Thyroid gland (tissue), 4 donors: ENCODE measurements around the gene DPF3. TPM values are rescaled to one million over a fixed set of nuclear protein-coding genes. Genes with fewer than 3 reads are reported as not detected.

Experiments
- DNase-seq, 2 donors: peaks; one replicate each; pipeline ENCODE4 v3.0.0-alpha.2; 2019
- H3K27ac ChIP-seq, 3 donors: fragments of 200-600 bp; sonication (generic); 1 replicate in 2 of 3; 2 replicates in 1 of 3; pipeline ENCODE4 v1.5.1; 2016 to 2019; ENCODE audit warnings: mild to moderate bottlenecking in 1 of 3, moderate library complexity in 1 of 3
- H3K27me3 ChIP-seq: fragments of 200-600 bp; sonication (generic); one replicate; pipeline ENCODE4 v1.5.1; 2019
- H3K36me3 ChIP-seq, 2 donors: fragments of 200-600 bp; sonication (generic); one replicate each; pipeline ENCODE4 v1.5.1; 2016 to 2019
- H3K4me1 ChIP-seq, 2 donors: fragments of 200-600 bp; sonication (generic); one replicate each; pipeline ENCODE4 v1.5.1; 2017 to 2019
- H3K4me3 ChIP-seq, 3 donors: fragments of 200-600 bp; sonication (generic); replicated peaks in 1 of 3; 1 replicate in 2 of 3; 2 replicates in 1 of 3; pipeline ENCODE4 v1.5.1; 2016; ENCODE audit warnings: mild to moderate bottlenecking in 1 of 3
- H3K9me3 ChIP-seq: fragments of 200-600 bp; sonication (generic); one replicate; pipeline ENCODE4 v1.5.1; 2017
- CTCF ChIP-seq, 6 experiments: fragments of 200-600 bp in 3 of 6; fragments of 450-650 bp in 3 of 6; sonication (generic) in 3 of 6; IDR thresholded peaks; one replicate each; pipeline ENCODE4 v1.5.1; 2016 to 2019; ENCODE audit warnings: antibody characterized with exemption in 6 of 6, mild to moderate bottlenecking in 2 of 6, inconsistent platforms in 1 of 6, moderate library complexity in 1 of 6
- POLR2A ChIP-seq, 2 donors: fragments of 450-650 bp; IDR thresholded peaks; one replicate each; pipeline ENCODE4 v1.6.1; 2017; ENCODE audit warnings: antibody characterized with exemption in 2 of 2, mild to moderate bottlenecking in 2 of 2, moderate library complexity in 1 of 2
- WGBS, 2 donors: methylation state at CpG; one replicate each; pipeline ENCODE4 v1.1.5; 2017; 5-methylcytosine and 5-hydroxymethylcytosine counted together
- intact Hi-C: fragments of 100-400 bp; cut with DNase I; formaldehyde crosslinking; loops from one replicate; pipeline ENCODE4 v1.15.1; 2023
- total RNA-seq, 4 donors: library from RNA; depleted of rRNA; stranded (reverse); fragments of >200 nt; gene quantifications; one replicate each; pipeline ENCODE4 v1.2.3, GENCODE V29; 2016

DPF3 gene
- total RNA-seq, 4 donors from 2014 or later = 0.27 to 3.3 (median 1.3) TPM

- Histone ChIP-seq H3K36me3 (peaks cover under 1 to 1% of the 10 kb centered on the region in 2 donors), H3K27ac (no peak overlapping the region), H3K9me3 (no peaks in the 10 kb centered on the region), H3K27me3 (no peaks in the 10 kb centered on the region), H3K4me1 (peaks cover 0 to under 1% of the 10 kb centered on the region in 2 donors), H3K4me3 (no peak overlapping the region)
- intact Hi-C loops = no loop called here
- no peak for DNase-seq
- TF ChIP-seq CTCF (IDR thresholded peaks at IDR 0.05) (no peak), POLR2A (IDR thresholded peaks at IDR 0.05) (no peak)
- WGBS, 2 donors = 86 to 91% methylated on average over 7 of the region's 7 CpGs
Measured at GRCh38 chr14:72932893-72933292, 39.0 kb upstream of the DPF3 start.

- TF ChIP-seq CTCF (IDR thresholded peaks at IDR 0.05) (no peak), POLR2A (IDR thresholded peaks at IDR 0.05) (no peak)
- intact Hi-C loops = no loop called here
- Histone ChIP-seq H3K36me3 (no peaks in the 10 kb centered on the region), H3K9me3 (no peaks in the 10 kb centered on the region), H3K4me1 (peaks cover 10 to 17% of the 10 kb centered on the region in 2 donors), H3K27ac (peak overlapping the region in 1 of 3 donors; percentile 17), H3K27me3 (no peaks in the 10 kb centered on the region), H3K4me3 (no peak overlapping the region)
- DNase-seq = no peak
- WGBS, 2 donors = 87 to 92% methylated on average over 43 of the region's 43 CpGs
Measured at GRCh38 chr14:72929316-72930080, 35.6 kb upstream of the DPF3 start.

GRCh38 chr14:72928872-72929271 lies 35.0 kb upstream of the DPF3 start:
- 86 to 96% methylated on average over 3 of the region's 21 CpGs for WGBS, 2 donors
- Histone ChIP-seq H3K27ac (peak overlapping the region in 1 of 3 donors; percentile 17), H3K4me1 (peaks cover 17 to 22% of the 10 kb centered on the region in 2 donors), H3K27me3 (no peaks in the 10 kb centered on the region), H3K36me3 (no peaks in the 10 kb centered on the region), H3K4me3 (no peak overlapping the region), H3K9me3 (no peaks in the 10 kb centered on the region)
- intact Hi-C loops = no loop called here
- no peak for TF ChIP-seq POLR2A (IDR thresholded peaks at IDR 0.05)
- TF ChIP-seq CTCF (IDR thresholded peaks at IDR 0.05) = no peak
- no peak for DNase-seq

GRCh38 chr14:72926292-72927028 lies 32.6 kb upstream of the DPF3 start, which contains the start of gene DCAF4:
Gene DCAF4 (plus strand): TSS chr14:72926464. CDS start chr14:72937979, 11,515 bp downstream.
- Histone ChIP-seq H3K27me3 (no peaks in the 10 kb centered on the region), H3K27ac (peak within 1 kb of the TSS; percentile 92 to 95 (median 93)), H3K36me3 (no peaks in the 10 kb centered on the region), H3K4me1 (peaks cover 18 to 22% of the 10 kb centered on the region in 2 donors), H3K9me3 (no peaks in the 10 kb centered on the region), H3K4me3 (peak within 1 kb of the TSS; percentile 16 to 81 (median 63))
- intact Hi-C loops = no loop called here
- TF ChIP-seq CTCF (IDR thresholded peaks at IDR 0.05) (no peak), POLR2A (IDR thresholded peaks at IDR 0.05) (peak in 1 of 2 donors; percentile 69)
- WGBS, 2 donors = 0 to 1% methylated on average over 19 to 40 of the region's 59 CpGs
- peak; percentile 99 for DNase-seq
